Measurements from ENCODE around the gene ZGPAT.

ZGPAT gene

GRCh38 chr20:63693733-63694583 lies 13.9 kb upstream of the ZGPAT start:
- DNase-seq, result no peak

- DNase-seq, result no peak
Observed at GRCh38 chr20:63694584-63695423, 13.0 kb upstream of the ZGPAT start.

GRCh38 chr20:63695424-63696305 lies 12.2 kb upstream of the ZGPAT start:
- no peak for DNase-seq

GRCh38 chr20:63696306-63696627 lies 11.6 kb upstream of the ZGPAT start:
- DNase-seq, result no peak

- DNase-seq, result no peak
Observed at GRCh38 chr20:63696628-63697356, 11.0 kb upstream of the ZGPAT start, which contains the start of gene TNFRSF6B. Gene TNFRSF6B (plus strand): TSS chr20:63696652. CDS start chr20:63696768, 116 bp downstream.

- DNase-seq, result no peak
Observed at GRCh38 chr20:63697357-63697867, 10.4 kb upstream of the ZGPAT start.

- DNase-seq, result no peak
Observed at GRCh38 chr20:63697868-63698545, 9.8 kb upstream of the ZGPAT start.

GRCh38 chr20:63698739-63699465 lies 8.9 kb upstream of the ZGPAT start:
- DNase-seq, result no peak

GRCh38 chr20:63699466-63700198 lies 8.2 kb upstream of the ZGPAT start:
- no peak for DNase-seq

- peak in 1 of 2 experiments; percentile 22 for DNase-seq
Observed at GRCh38 chr20:63700199-63701050, 7.4 kb upstream of the ZGPAT start.

- no peak for DNase-seq
Observed at GRCh38 chr20:63701051-63701328, 6.8 kb upstream of the ZGPAT start.

- DNase-seq, result no peak
Observed at GRCh38 chr20:63701329-63702035, 6.4 kb upstream of the ZGPAT start.

GRCh38 chr20:63702036-63702665 lies 5.7 kb upstream of the ZGPAT start:
- no peak for DNase-seq

- no peak for DNase-seq
Observed at GRCh38 chr20:63702751-63703470, 4.9 kb upstream of the ZGPAT start.

GRCh38 chr20:63703471-63703975 lies 4.3 kb upstream of the ZGPAT start:
- DNase-seq, result no peak

GRCh38 chr20:63703976-63704748 lies 3.7 kb upstream of the ZGPAT start:
- DNase-seq, result no peak
